Skin of body (tissue), 2 donors: ENCODE results near the gene PRR5. TPM values are rescaled to one million over a fixed set of nuclear protein-coding genes. Genes with fewer than 3 reads are reported as not detected.
"Not testable (repeated sequence)": the region's sequence is repeated elsewhere in the genome, so short reads cannot be mapped to it uniquely, and the experiment has no call there.

ENCODE experiments used
- DNase-seq: peaks from one replicate; lab custom pipeline; 2025; lab: John Stamatoyannopoulos, UW
- total RNA-seq: library from RNA; depleted of rRNA; stranded (reverse); fragments of >200 nt; gene quantifications from one replicate; pipeline ENCODE4 v1.2.3, GENCODE V29; 2014

PRR5 gene
- total RNA-seq, 1 donor from 2014 or later, result 10.1 TPM

GRCh38 chr22:44672632-44673031, 29.4 kb upstream of the PRR5 start:
- no peak for DNase-seq

- no peak for DNase-seq
These were observed 28.6 kb upstream of the PRR5 start for GRCh38 chr22:44673406-44673805.

- DNase-seq, result not testable (repeated sequence)
These were observed 26.0 kb upstream of the PRR5 start for GRCh38 chr22:44676066-44676440.

- no peak for DNase-seq
These were observed 25.3 kb upstream of the PRR5 start for GRCh38 chr22:44676441-44677352.

GRCh38 chr22:44677353-44677840, 24.6 kb upstream of the PRR5 start:
- DNase-seq, result no peak

GRCh38 chr22:44677871-44678555, 24.0 kb upstream of the PRR5 start:
- DNase-seq, result no peak

GRCh38 chr22:44678556-44679305, 23.3 kb upstream of the PRR5 start:
- no peak for DNase-seq

- DNase-seq, result not testable (repeated sequence)
These were observed 22.7 kb upstream of the PRR5 start for GRCh38 chr22:44679306-44679647.

- DNase-seq, result no peak
These were observed 21.9 kb upstream of the PRR5 start for GRCh38 chr22:44680058-44680457.

GRCh38 chr22:44680481-44680894, 21.5 kb upstream of the PRR5 start:
- no peak for DNase-seq

- no peak for DNase-seq
These were observed 19.3 kb upstream of the PRR5 start for GRCh38 chr22:44682556-44683168.

- no peak for DNase-seq
These were observed 18.8 kb upstream of the PRR5 start for GRCh38 chr22:44683237-44683636.

GRCh38 chr22:44683881-44684280, 18.1 kb upstream of the PRR5 start:
- DNase-seq, result no peak

GRCh38 chr22:44684506-44685383, 17.3 kb upstream of the PRR5 start:
- DNase-seq, result peak; percentile 34

GRCh38 chr22:44685384-44686056, 16.5 kb upstream of the PRR5 start:
- DNase-seq, result no peak

- DNase-seq, result no peak
These were observed 15.0 kb upstream of the PRR5 start for GRCh38 chr22:44686873-44687600.

- DNase-seq, result no peak
These were observed 12.8 kb upstream of the PRR5 start for GRCh38 chr22:44689173-44689572.

GRCh38 chr22:44689915-44690524, 12.0 kb upstream of the PRR5 start:
- no peak for DNase-seq
